Fibroblast of lung (primary cell): ENCODE measurements around the gene STK11.
"Not testable (repeated sequence)": the region's sequence is repeated elsewhere in the genome, so short reads cannot be mapped to it uniquely, and the experiment has no call there.

Experiments
- EZH2 ChIP-seq: IDR thresholded peaks from 2 replicates; pipeline ENCODE4 v1.5.1; 2012; ENCODE audit warnings: low read length, control low read depth, mild to moderate bottlenecking; ENCODE audit errors: missing control alignments
- TF ChIP-seq, protein P1 (sequence below), 2 donors: IDR thresholded peaks in 1 of 2; conservative IDR thresholded peaks in 1 of 2; 1 replicate in 1 of 2; 2 replicates in 1 of 2; pipeline ENCODE4 v1.5.1; 2011 to 2012; ENCODE audit warnings: low read length in 2 of 2, control low read depth in 1 of 2, inconsistent platforms in 1 of 2, low read depth in 1 of 2, mild to moderate bottlenecking in 1 of 2

GRCh38 chr19:1208830-1209229 is 3.3 kb downstream of the STK11 start:
- TF ChIP-seq, protein P1, sequence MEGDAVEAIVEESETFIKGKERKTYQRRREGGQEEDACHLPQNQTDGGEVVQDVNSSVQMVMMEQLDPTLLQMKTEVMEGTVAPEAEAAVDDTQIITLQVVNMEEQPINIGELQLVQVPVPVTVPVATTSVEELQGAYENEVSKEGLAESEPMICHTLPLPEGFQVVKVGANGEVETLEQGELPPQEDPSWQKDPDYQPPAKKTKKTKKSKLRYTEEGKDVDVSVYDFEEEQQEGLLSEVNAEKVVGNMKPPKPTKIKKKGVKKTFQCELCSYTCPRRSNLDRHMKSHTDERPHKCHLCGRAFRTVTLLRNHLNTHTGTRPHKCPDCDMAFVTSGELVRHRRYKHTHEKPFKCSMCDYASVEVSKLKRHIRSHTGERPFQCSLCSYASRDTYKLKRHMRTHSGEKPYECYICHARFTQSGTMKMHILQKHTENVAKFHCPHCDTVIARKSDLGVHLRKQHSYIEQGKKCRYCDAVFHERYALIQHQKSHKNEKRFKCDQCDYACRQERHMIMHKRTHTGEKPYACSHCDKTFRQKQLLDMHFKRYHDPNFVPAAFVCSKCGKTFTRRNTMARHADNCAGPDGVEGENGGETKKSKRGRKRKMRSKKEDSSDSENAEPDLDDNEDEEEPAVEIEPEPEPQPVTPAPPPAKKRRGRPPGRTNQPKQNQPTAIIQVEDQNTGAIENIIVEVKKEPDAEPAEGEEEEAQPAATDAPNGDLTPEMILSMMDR (conservative IDR thresholded peaks at IDR 0.05 in 1 of 2, IDR thresholded peaks at IDR 0.05 in 1 of 2; ENCODE audit: low read depth in 1 of 2, low read length in 2 of 2) = not testable (repeated sequence)
- TF ChIP-seq EZH2 = not testable (repeated sequence)
